B cell (primary cell): Measurements from ENCODE around the gene CGB1. TPM values are rescaled to one million over a fixed set of nuclear protein-coding genes. Genes with fewer than 3 reads are reported as not detected.

Experiments
- ATAC-seq: fragments of 200-7000 bp; cut with Tn5 transposase; one replicate; pipeline ENCODE4 v1.10.0; 2021; ENCODE audit warnings: low read depth, mild to moderate bottlenecking, moderate number of reproducible peaks, moderate library complexity
- CTCF ChIA-PET: fragments of 350-600 bp; sonication (Branson Sonifier 250); formaldehyde crosslinking; loops from one replicate; lab custom pipeline; 2021; ENCODE audit warnings: antibody characterized with exemption, inconsistent platforms; lab: Charles Lee
- POLR2A ChIA-PET: fragments of 350-600 bp; sonication (Branson Sonifier 250); formaldehyde crosslinking; loops from one replicate; lab custom pipeline; 2021; ENCODE audit warnings: antibody characterized with exemption; lab: Charles Lee
- DNase-seq: peaks from one replicate; pipeline ENCODE4 v3.0.0; 2013
- H2AFZ ChIP-seq: 2 replicates; pipeline ENCODE4 v1.6.1; 2012; ENCODE audit warnings: mild to moderate bottlenecking, low read depth, low read length; ENCODE audit not compliant: insufficient read depth, poor library complexity, severe bottlenecking
- H3K27ac ChIP-seq, 2 donors: 1 replicate in 1 of 2; 2 replicates in 1 of 2; pipeline ENCODE4 v1.5.1; 2012 to 2013; ENCODE audit warnings: low read length in 2 of 2, mild to moderate bottlenecking in 2 of 2, moderate library complexity in 1 of 2
- H3K27me3 ChIP-seq, 4 experiments: fragments of 200-600 bp in 1 of 4; sonication (generic) in 1 of 4; replicated peaks in 1 of 4; 1 replicate in 2 of 4; 2 replicates in 2 of 4; pipeline versions ENCODE4 v1.6.1 to v1.7.0; 2013 to 2016; ENCODE audit warnings: low read length in 3 of 4, mild to moderate bottlenecking in 2 of 4, mixed read lengths in 1 of 4, moderate library complexity in 1 of 4; ENCODE audit not compliant: insufficient read depth in 4 of 4, control insufficient read depth in 3 of 4; ENCODE audit errors: control extremely low read depth in 1 of 4
- H3K36me3 ChIP-seq, 2 experiments: replicated peaks in 1 of 2; 1 replicate in 1 of 2; 2 replicates in 1 of 2; pipeline versions ENCODE4 v1.6.1 to v1.7.1; 2013; ENCODE audit warnings: low read length in 1 of 2; ENCODE audit not compliant: insufficient read depth in 2 of 2, control insufficient read depth in 1 of 2; ENCODE audit errors: control extremely low read depth in 1 of 2, extremely low read depth in 1 of 2
- H3K4me1 ChIP-seq, 2 donors: fragments of 200-600 bp in 1 of 2; sonication (generic) in 1 of 2; 1 replicate in 1 of 2; 2 replicates in 1 of 2; pipeline versions ENCODE4 v1.5.1 to v1.6.1; 2013 to 2017; ENCODE audit warnings: low read length in 2 of 2; ENCODE audit not compliant: control insufficient read depth in 2 of 2, insufficient read depth in 2 of 2
- H3K4me2 ChIP-seq: replicated peaks from 2 replicates; pipeline ENCODE3; 2012; ENCODE audit warnings: mild to moderate bottlenecking, low read depth, low read length; ENCODE audit not compliant: poor library complexity, severe bottlenecking
- H3K4me3 ChIP-seq, 5 experiments: fragments of 200-600 bp in 1 of 5; sonication (generic) in 1 of 5; 1 replicate in 3 of 5; 2 replicates in 2 of 5; pipeline versions ENCODE4 v1.5.1 to v1.7.0; 2011 to 2016; ENCODE audit warnings: low read length in 4 of 5, mild to moderate bottlenecking in 4 of 5, low read depth in 2 of 5, control low read depth in 1 of 5, moderate library complexity in 1 of 5; ENCODE audit not compliant: insufficient read depth in 1 of 5; ENCODE audit errors: control extremely low read depth in 1 of 5, extremely low read depth in 1 of 5
- H3K79me2 ChIP-seq: fragments of 200-600 bp; sonication (generic); one replicate; pipeline ENCODE4 v1.6.0; 2016; ENCODE audit warnings: low read length; ENCODE audit not compliant: control insufficient read depth, insufficient read depth
- H3K9ac ChIP-seq: fragments of 200-600 bp; sonication (generic); 2 replicates; pipeline ENCODE4 v1.6.1; 2017; ENCODE audit warnings: mild to moderate bottlenecking, low read length, moderate library complexity
- H3K9me3 ChIP-seq, 3 donors: one replicate each; pipeline versions ENCODE4 v1.6.1 to v1.7.1; 2013; ENCODE audit warnings: low read length in 2 of 3; ENCODE audit not compliant: control insufficient read depth in 2 of 3, insufficient read depth in 1 of 3; ENCODE audit errors: control extremely low read depth in 1 of 3
- H4K20me1 ChIP-seq: 2 replicates; pipeline ENCODE4 v1.6.0; 2012; ENCODE audit warnings: mild to moderate bottlenecking, low read length; ENCODE audit not compliant: insufficient read depth, control insufficient read depth, poor library complexity, severe bottlenecking
- H3K27ac Mint-ChIP-seq: one replicate; pipeline ENCODE4 v1.8.0; 2021; ENCODE audit warnings: mixed read lengths
- H3K27me3 Mint-ChIP-seq: one replicate; pipeline ENCODE4 v1.8.0; 2021; ENCODE audit warnings: mixed read lengths
- H3K4me1 Mint-ChIP-seq: one replicate; pipeline ENCODE4 v1.8.0; 2021; ENCODE audit warnings: mixed read lengths
- H3K4me3 Mint-ChIP-seq: one replicate; pipeline ENCODE4 v1.8.0; 2021; ENCODE audit warnings: mixed read lengths
- H3K9me3 Mint-ChIP-seq: one replicate; pipeline ENCODE4 v1.8.0; 2022; ENCODE audit warnings: mixed read lengths; ENCODE audit not compliant: insufficient read depth
- EZH2 ChIP-seq: IDR thresholded peaks from 2 replicates; pipeline ENCODE4 v1.6.1; 2012; ENCODE audit warnings: borderline replicate concordance, low read depth, mild to moderate bottlenecking, moderate library complexity, low read length; ENCODE audit not compliant: insufficient read depth, poor library complexity, severe bottlenecking
- WGBS: methylation state at CpG from one replicate; pipeline ENCODE4 v1.1.5; 2013; ENCODE audit warnings: missing lambda C conversion rate; ENCODE audit not compliant: insufficient coverage; 5-methylcytosine and 5-hydroxymethylcytosine counted together
- intact Hi-C: fragments of 100-400 bp; cut with micrococcal nuclease; formaldehyde crosslinking; loops from one replicate; pipeline ENCODE4 v1.10.0; 2022
- polyA plus RNA-seq: library from polyadenylated mRNA; depleted of rRNA; stranded (reverse); fragments of >200 nt; gene quantifications from 2 replicates; pipeline ENCODE4 v1.2.3, GENCODE V29; 2012
- total RNA-seq, 2 donors: library from RNA; stranded (reverse); fragments of 120-200 nt in 1 of 2; gene quantifications; 1 replicate in 1 of 2; 2 replicates in 1 of 2; pipeline versions ENCODE4 v1.2.3 to v1.2.4, GENCODE V29; 2013 to 2022
- TF ChIP-seq, protein P1 (sequence below): fragments of 200-600 bp; IDR thresholded peaks from one replicate; pipeline ENCODE4 v1.8.0; 2022; ENCODE audit warnings: antibody characterized with exemption, mild to moderate bottlenecking

Gene CGB1
- total and polyA plus RNA-seq, 2 donors (not counting 1 experiment from before 2014, with no cell fraction given), result not detected

DNA sequence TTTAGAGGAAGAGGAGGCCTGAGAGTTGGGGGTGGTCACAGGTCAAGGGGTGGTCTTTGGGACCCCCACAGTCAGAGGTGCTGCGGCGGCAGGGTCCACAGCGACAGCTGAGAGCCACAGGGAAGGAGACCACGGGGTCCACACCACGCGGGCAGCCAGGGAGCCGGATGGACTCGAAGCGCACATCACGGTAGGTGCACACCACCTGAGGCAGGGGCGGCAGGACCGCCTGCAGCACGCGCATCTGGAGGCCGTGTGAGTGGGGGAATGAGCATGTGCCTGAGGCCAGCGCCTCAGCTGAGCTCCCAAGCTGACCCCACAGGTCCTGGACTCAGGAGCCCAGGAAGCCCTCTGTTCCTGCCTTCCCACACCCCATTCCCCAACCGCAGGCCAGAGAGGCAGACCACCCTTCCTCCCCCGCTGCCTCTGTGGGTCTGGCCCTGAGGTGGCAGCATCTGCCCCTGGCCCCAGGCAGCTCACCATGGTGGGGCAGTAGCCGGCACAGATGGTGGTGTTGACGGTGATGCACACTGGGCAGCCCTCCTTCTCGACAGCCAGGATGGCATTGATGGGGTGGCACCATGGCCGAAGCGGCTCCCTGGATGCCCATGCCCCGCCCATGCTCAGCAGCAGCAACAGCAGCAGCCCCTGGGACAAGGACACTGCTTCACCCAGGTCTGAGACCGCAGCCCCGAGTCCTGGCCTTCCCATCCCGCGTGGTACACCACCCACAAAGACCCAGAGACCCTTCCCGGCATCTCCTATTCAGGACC is 20.4 kb downstream of the CGB1 start:
- Mint-ChIP-seq H3K9me3 (no peaks in the 10 kb centered on the region), H3K27ac (no peak overlapping the region), H3K27me3 (no peaks in the 10 kb centered on the region), H3K4me3 (peak overlapping the region; percentile 39), H3K4me1 (peaks cover 31% of the 10 kb centered on the region)
- DNase-seq (peak; percentile 11), ATAC-seq (no peak)
- H3K9ac ChIP-seq, result no peak overlapping the region
- no peak overlapping the region for H3K4me2 ChIP-seq
- no peaks in the 10 kb centered on the region for H4K20me1 ChIP-seq
- intact Hi-C loops, result no loop called here
- H3K79me2 ChIP-seq, result no peaks in the 10 kb centered on the region
- TF ChIP-seq, protein P1, sequence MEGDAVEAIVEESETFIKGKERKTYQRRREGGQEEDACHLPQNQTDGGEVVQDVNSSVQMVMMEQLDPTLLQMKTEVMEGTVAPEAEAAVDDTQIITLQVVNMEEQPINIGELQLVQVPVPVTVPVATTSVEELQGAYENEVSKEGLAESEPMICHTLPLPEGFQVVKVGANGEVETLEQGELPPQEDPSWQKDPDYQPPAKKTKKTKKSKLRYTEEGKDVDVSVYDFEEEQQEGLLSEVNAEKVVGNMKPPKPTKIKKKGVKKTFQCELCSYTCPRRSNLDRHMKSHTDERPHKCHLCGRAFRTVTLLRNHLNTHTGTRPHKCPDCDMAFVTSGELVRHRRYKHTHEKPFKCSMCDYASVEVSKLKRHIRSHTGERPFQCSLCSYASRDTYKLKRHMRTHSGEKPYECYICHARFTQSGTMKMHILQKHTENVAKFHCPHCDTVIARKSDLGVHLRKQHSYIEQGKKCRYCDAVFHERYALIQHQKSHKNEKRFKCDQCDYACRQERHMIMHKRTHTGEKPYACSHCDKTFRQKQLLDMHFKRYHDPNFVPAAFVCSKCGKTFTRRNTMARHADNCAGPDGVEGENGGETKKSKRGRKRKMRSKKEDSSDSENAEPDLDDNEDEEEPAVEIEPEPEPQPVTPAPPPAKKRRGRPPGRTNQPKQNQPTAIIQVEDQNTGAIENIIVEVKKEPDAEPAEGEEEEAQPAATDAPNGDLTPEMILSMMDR, result no peak
- no peak for TF ChIP-seq EZH2
- H2AFZ ChIP-seq, result no peak overlapping the region
- peaks cover 0 to 9% (median 2%) of the 10 kb centered on the region in 4 experiments for H3K27me3 ChIP-seq
- ChIA-PET CTCF (no interaction called here), POLR2A (no interaction called here)
- H3K9me3 ChIP-seq, result no peaks in the 10 kb centered on the region
- 98% methylated on average over 15 of the region's 29 CpGs for WGBS
- H3K4me1 ChIP-seq, result peaks cover 24 to 38% of the 10 kb centered on the region in 2 donors
- peaks cover 0 to 15% of the 10 kb centered on the region in 2 experiments for H3K36me3 ChIP-seq
- H3K27ac ChIP-seq, result no peak overlapping the region
- no peak overlapping the region for H3K4me3 ChIP-seq

DNA sequence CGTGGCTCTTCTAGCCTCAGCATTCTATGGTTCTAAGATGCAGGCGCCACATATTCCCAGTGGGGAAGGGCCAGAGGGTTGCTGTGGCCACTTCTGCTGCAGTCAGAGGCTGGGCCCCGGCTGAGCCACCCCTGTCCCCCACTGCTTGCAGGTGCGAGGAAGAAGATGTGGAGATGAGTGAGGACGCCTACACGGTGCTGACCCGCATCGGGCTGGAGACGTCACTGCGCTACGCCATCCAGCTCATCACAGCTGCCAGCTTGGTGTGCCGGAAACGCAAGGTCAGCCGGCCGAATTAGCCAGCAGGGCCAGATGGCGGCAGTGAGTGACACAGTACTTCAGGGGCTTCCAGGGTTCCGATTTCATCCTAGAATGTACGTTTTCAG is 21.8 kb downstream of the CGB1 start:
- Histone ChIP-seq H3K4me1 (peaks cover 15 to 25% of the 10 kb centered on the region in 2 donors), H3K4me2 (no peak overlapping the region), H3K27me3 (peaks cover 0 to 9% (median 2%) of the 10 kb centered on the region in 4 experiments), H3K27ac (no peak overlapping the region), H4K20me1 (no peaks in the 10 kb centered on the region), H3K79me2 (no peaks in the 10 kb centered on the region), H2AFZ (no peak overlapping the region), H3K4me3 (no peak overlapping the region), H3K36me3 (peaks cover 0 to 26% of the 10 kb centered on the region in 2 experiments), H3K9ac (no peak overlapping the region), H3K9me3 (no peaks in the 10 kb centered on the region)
- Mint-ChIP-seq H3K4me3 (no peak overlapping the region), H3K4me1 (peaks cover 18% of the 10 kb centered on the region), H3K27me3 (no peaks in the 10 kb centered on the region), H3K27ac (no peak overlapping the region), H3K9me3 (no peaks in the 10 kb centered on the region)
- TF ChIP-seq, protein P1, result no peak
- TF ChIP-seq EZH2, result no peak
- ChIA-PET CTCF (no interaction called here), POLR2A (no interaction called here)
- WGBS, result 93% methylated on average over 18 of the region's 18 CpGs
- ATAC-seq, result no peak
- intact Hi-C loops, result no loop called here
- no peak for DNase-seq
